HepG2 (cell line): ENCODE results near the gene AFF1. TPM values are rescaled to one million over a fixed set of nuclear protein-coding genes. Genes with fewer than 3 reads are reported as not detected.

Experiments used
- AKNA ChIP-seq: sonication (generic); formaldehyde crosslinking; IDR thresholded peaks from 2 replicates; pipeline ENCODE4 v1.4.0; 2020; ENCODE audit warnings: missing genetic modification reagents, borderline replicate concordance
- E2F1 ChIP-seq: sonication (generic); formaldehyde crosslinking; IDR thresholded peaks from 2 replicates; pipeline ENCODE4 v1.5.0; 2020; ENCODE audit warnings: missing genetic modification reagents
- IKZF5 ChIP-seq: IDR thresholded peaks from 2 replicates; pipeline ENCODE4 v1.6.1; 2018; ENCODE audit warnings: missing genetic modification reagents, mild to moderate bottlenecking, missing compliant biosample characterization
- JUN ChIP-seq: sonication (generic); formaldehyde crosslinking; IDR thresholded peaks from 2 replicates; pipeline ENCODE4 v1.4.0; 2020; ENCODE audit warnings: mild to moderate bottlenecking, missing genetic modification reagents
- KMT2A ChIP-seq: sonication (generic); formaldehyde crosslinking; IDR thresholded peaks from 2 replicates; pipeline ENCODE4 v1.4.0; 2020; ENCODE audit warnings: missing genetic modification reagents
- PHF8 ChIP-seq: sonication (generic); formaldehyde crosslinking; IDR thresholded peaks from 2 replicates; pipeline ENCODE4 v1.5.0; 2020; ENCODE audit warnings: missing genetic modification reagents
- SNAPC5 ChIP-seq: sonication (generic); formaldehyde crosslinking; IDR thresholded peaks from 2 replicates; pipeline ENCODE4 v1.8.1; 2023; ENCODE audit warnings: mild to moderate bottlenecking, missing genetic modification reagents, borderline replicate concordance
- TBX3 ChIP-seq: fragments of 450-650 bp; IDR thresholded peaks from 2 replicates; pipeline ENCODE4 v1.6.1; 2017; ENCODE audit warnings: antibody characterized with exemption, mild to moderate bottlenecking, inconsistent platforms, borderline replicate concordance
- THRA ChIP-seq: sonication (generic); formaldehyde crosslinking; IDR thresholded peaks from 2 replicates; pipeline ENCODE4 v1.4.0; 2020; ENCODE audit warnings: missing genetic modification reagents, borderline replicate concordance
- ZBTB20 ChIP-seq: sonication (generic); formaldehyde crosslinking; IDR thresholded peaks from 2 replicates; pipeline ENCODE4 v1.8.1; 2023; ENCODE audit warnings: missing genetic modification reagents, low read depth, mild to moderate bottlenecking, borderline replicate concordance
- ZNF383 ChIP-seq: sonication (generic); formaldehyde crosslinking; IDR thresholded peaks from 2 replicates; pipeline ENCODE4 v1.4.0; 2020; ENCODE audit warnings: missing genetic modification reagents, mild to moderate bottlenecking, borderline replicate concordance
- ZNF446 ChIP-seq: sonication (generic); formaldehyde crosslinking; IDR thresholded peaks from 2 replicates; pipeline ENCODE4 v1.5.0; 2020; ENCODE audit warnings: mild to moderate bottlenecking, missing genetic modification reagents
- ZSCAN31 ChIP-seq: sonication (generic); formaldehyde crosslinking; IDR thresholded peaks from 2 replicates; pipeline ENCODE4 v1.5.0; 2020; ENCODE audit warnings: low read depth, mild to moderate bottlenecking, missing genetic modification reagents
- polyA plus RNA-seq, 8 experiments: library from polyadenylated mRNA; depleted of rRNA in 3 of 8; stranded (reverse) in 7 of 8; unstranded in 1 of 8; fragments of >200 nt; fragmentation: Illumina TruSeq in 4 of 8; extraction: Trizol in 4 of 8; gene quantifications; 2 replicates each; pipeline versions ENCODE4 v1.2.1 to v1.2.3, GENCODE V29; 2011 to 2016; ENCODE audit warnings: low read depth in 4 of 8, missing spikeins in 1 of 8, mixed read lengths in 1 of 8; ENCODE audit not compliant: insufficient read depth in 1 of 8
- total RNA-seq, 5 experiments: library from RNA; depleted of rRNA; stranded (reverse); fragments of >200 nt; fragmentation: Illumina TruSeq; extraction: Trizol; gene quantifications; 2 replicates each; pipeline ENCODE4 v1.2.3, GENCODE V29; 2016; ENCODE audit warnings: low read depth in 1 of 5
- TF ChIP-seq, protein P1 (sequence below): IDR thresholded peaks from 2 replicates; pipeline ENCODE4 v1.6.1; 2016
- TF ChIP-seq, protein P2 (sequence below): fragments of 450-650 bp; IDR thresholded peaks from 2 replicates; pipeline ENCODE4 v1.6.1; 2017

Gene AFF1
- total and polyA plus RNA-seq, 2 of the 13 experiments (the other 11 are each of a cell fraction or from before 2014, with no cell fraction given): 15.5 to 15.9 TPM

DNA sequence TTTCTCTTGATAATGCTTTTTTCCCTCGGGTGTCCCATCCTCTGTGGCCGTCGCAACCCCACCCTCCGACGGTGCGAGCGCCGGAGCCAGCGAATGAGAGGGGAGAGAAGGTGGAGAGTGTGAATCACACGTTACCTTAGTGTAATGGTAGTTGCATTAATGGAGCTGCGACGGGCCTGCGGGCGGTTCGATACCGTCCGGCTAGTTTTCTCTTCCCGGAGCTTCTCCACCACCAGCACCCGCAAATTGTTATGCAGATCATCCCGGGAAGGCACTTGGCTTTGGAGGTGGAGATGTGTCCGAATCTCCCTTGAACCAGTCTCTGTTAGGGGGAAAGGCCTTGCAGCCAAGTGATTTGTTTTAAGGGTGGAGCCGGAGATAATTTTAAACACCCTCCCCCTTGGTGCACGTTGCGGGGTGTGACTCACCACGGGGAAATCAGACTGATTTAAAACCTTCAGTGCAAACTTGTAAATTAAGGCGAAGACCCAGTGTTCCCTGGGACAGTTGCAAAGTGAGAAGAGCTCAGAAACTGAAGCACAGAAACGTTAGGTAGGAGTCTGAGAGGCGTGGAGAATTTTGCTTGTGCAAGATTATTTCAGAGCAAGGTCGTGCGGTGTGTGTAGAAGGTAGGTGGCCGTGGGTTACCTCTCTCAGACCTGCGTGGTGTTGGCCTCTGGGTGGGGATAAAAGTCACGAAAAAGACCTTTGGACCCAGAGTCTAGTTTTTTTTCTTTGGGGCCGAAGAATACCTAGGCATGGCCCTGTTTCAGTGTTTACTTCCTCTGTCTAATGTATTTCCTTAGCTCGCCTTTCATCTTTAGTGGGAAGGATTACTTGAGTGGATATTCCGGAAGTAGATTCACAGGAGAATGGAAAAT, 1.3 kb downstream of the AFF1 start (continued):
- no peak for TF ChIP-seq E2F1 (CRISPR knock-in tag)
- TF ChIP-seq SNAPC5: no peak
- TF ChIP-seq, protein P1, sequence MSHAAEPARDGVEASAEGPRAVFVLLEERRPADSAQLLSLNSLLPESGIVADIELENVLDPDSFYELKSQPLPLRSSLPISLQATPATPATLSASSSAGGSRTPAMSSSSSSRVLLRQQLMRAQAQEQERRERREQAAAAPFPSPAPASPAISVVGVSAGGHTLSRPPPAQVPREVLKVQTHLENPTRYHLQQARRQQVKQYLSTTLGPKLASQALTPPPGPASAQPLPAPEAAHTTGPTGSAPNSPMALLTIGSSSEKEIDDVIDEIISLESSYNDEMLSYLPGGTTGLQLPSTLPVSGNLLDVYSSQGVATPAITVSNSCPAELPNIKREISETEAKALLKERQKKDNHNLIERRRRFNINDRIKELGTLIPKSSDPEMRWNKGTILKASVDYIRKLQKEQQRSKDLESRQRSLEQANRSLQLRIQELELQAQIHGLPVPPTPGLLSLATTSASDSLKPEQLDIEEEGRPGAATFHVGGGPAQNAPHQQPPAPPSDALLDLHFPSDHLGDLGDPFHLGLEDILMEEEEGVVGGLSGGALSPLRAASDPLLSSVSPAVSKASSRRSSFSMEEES: peak; percentile 62; the same call in 1 of the 2 replicates
- TF ChIP-seq JUN (CRISPR knock-in tag): 0 out of 2 replicates have a peak, but pooled peaks have one; percentile 26
- TF ChIP-seq ZNF383 (CRISPR knock-in tag): no peak
- TF ChIP-seq AKNA: no peak
- peak; percentile 20; the same call in 1 of the 2 replicates for TF ChIP-seq PHF8
- TF ChIP-seq, protein P2, sequence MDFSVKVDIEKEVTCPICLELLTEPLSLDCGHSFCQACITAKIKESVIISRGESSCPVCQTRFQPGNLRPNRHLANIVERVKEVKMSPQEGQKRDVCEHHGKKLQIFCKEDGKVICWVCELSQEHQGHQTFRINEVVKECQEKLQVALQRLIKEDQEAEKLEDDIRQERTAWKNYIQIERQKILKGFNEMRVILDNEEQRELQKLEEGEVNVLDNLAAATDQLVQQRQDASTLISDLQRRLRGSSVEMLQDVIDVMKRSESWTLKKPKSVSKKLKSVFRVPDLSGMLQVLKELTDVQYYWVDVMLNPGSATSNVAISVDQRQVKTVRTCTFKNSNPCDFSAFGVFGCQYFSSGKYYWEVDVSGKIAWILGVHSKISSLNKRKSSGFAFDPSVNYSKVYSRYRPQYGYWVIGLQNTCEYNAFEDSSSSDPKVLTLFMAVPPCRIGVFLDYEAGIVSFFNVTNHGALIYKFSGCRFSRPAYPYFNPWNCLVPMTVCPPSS: no peak
- no peak for TF ChIP-seq KMT2A (CRISPR knock-in tag)
- TF ChIP-seq TBX3: no peak
- TF ChIP-seq ZBTB20 (CRISPR knock-in tag): peak; percentile 15; the same call in 1 of the 2 replicates
- no peak; the same call in 1 of the 2 replicates for TF ChIP-seq ZSCAN31 (CRISPR knock-in tag)
- peak; percentile 46; the same call in 1 of the 2 replicates for TF ChIP-seq THRA
- TF ChIP-seq IKZF5 (CRISPR knock-in tag): peak; percentile 18; the same call in 1 of the 2 replicates
- TF ChIP-seq ZNF446 (CRISPR knock-in tag): peak; percentile 29; the same call in 1 of the 2 replicates
